H9 (cell line): Measurements from ENCODE around the gene MYOD1. TPM values are rescaled to one million over a fixed set of nuclear protein-coding genes. Genes with fewer than 3 reads are reported as not detected.

Source experiments
- DNase-seq: peaks from one replicate; pipeline ENCODE4 v3.0.0-alpha.2; 2017
- H2AFZ ChIP-seq: one replicate; pipeline ENCODE4 v1.6.1; 2013; ENCODE audit warnings: mild to moderate bottlenecking, low read length, control low read depth, moderate library complexity
- H2AK5ac ChIP-seq: 2 replicates; pipeline ENCODE4 v1.6.1; 2013; ENCODE audit warnings: low read length, control low read depth, mixed read lengths; ENCODE audit not compliant: insufficient read length
- H2BK120ac ChIP-seq: one replicate; pipeline ENCODE4 v1.6.1; 2013; ENCODE audit warnings: low read depth, mild to moderate bottlenecking, low read length, control low read depth, inconsistent platforms; ENCODE audit not compliant: poor library complexity, severe bottlenecking
- H2BK12ac ChIP-seq: 2 replicates; pipeline ENCODE4 v1.6.1; 2013; ENCODE audit warnings: low read length, control low read depth, mixed read lengths, low read depth; ENCODE audit not compliant: insufficient read length
- H2BK15ac ChIP-seq: 2 replicates; pipeline ENCODE4 v1.6.1; 2013; ENCODE audit warnings: low read depth, low read length, control low read depth
- H2BK20ac ChIP-seq: one replicate; pipeline ENCODE4 v1.6.1; 2013; ENCODE audit warnings: low read depth, mild to moderate bottlenecking, low read length, control low read depth, inconsistent platforms; ENCODE audit not compliant: poor library complexity, severe bottlenecking
- H2BK5ac ChIP-seq: 2 replicates; pipeline ENCODE4 v1.6.1; 2013; ENCODE audit warnings: low read length, control low read depth, mixed read lengths; ENCODE audit not compliant: insufficient read length
- H3K14ac ChIP-seq: 2 replicates; pipeline ENCODE4 v1.6.1; 2013; ENCODE audit warnings: low read length, control low read depth; ENCODE audit not compliant: insufficient read depth
- H3K18ac ChIP-seq: 2 replicates; pipeline ENCODE4 v1.6.1; 2013; ENCODE audit warnings: low read depth, mild to moderate bottlenecking, mixed read lengths, low read length, control low read depth; ENCODE audit not compliant: insufficient read length
- H3K23ac ChIP-seq: 2 replicates; pipeline ENCODE4 v1.6.1; 2013; ENCODE audit warnings: low read length, control low read depth, mixed read lengths, low read depth; ENCODE audit not compliant: insufficient read length
- H3K23me2 ChIP-seq: 2 replicates; pipeline ENCODE4 v1.6.1; 2013; ENCODE audit warnings: low read depth, mild to moderate bottlenecking, mixed read lengths, low read length, control low read depth; ENCODE audit not compliant: insufficient read length, poor library complexity, severe bottlenecking
- H3K27ac ChIP-seq: 2 replicates; pipeline ENCODE4 v1.5.1; 2013; ENCODE audit warnings: low read length, control low read depth, mixed read lengths, low read depth; ENCODE audit not compliant: insufficient read length
- H3K27me3 ChIP-seq: 2 replicates; pipeline ENCODE4 v1.6.1; 2013; ENCODE audit warnings: low read length, control low read depth, inconsistent platforms; ENCODE audit not compliant: insufficient read depth
- H3K4ac ChIP-seq: 2 replicates; pipeline ENCODE4 v1.6.1; 2013; ENCODE audit warnings: low read depth, mild to moderate bottlenecking, control low read depth, inconsistent platforms, low read length, moderate library complexity
- H3K4me1 ChIP-seq: 2 replicates; pipeline ENCODE4 v1.6.1; 2013; ENCODE audit warnings: low read length, control low read depth, inconsistent platforms; ENCODE audit not compliant: insufficient read depth
- H3K4me2 ChIP-seq: 2 replicates; pipeline ENCODE4 v1.6.1; 2013; ENCODE audit warnings: low read length, control low read depth, mixed read lengths; ENCODE audit not compliant: insufficient read length, insufficient read depth
- H3K56ac ChIP-seq: 2 replicates; pipeline ENCODE4 v1.6.1; 2013; ENCODE audit warnings: low read depth, mild to moderate bottlenecking, mixed read lengths, low read length, control low read depth; ENCODE audit not compliant: insufficient read length
- H3K79me1 ChIP-seq: 2 replicates; pipeline ENCODE4 v1.6.1; 2013; ENCODE audit warnings: low read depth, mild to moderate bottlenecking, moderate library complexity, low read length, control low read depth, inconsistent platforms; ENCODE audit not compliant: insufficient read depth, poor library complexity, severe bottlenecking
- H3K79me2 ChIP-seq: 2 replicates; pipeline ENCODE4 v1.6.1; 2013; ENCODE audit warnings: low read length, control low read depth, inconsistent platforms; ENCODE audit not compliant: insufficient read depth
- H3K9ac ChIP-seq: 2 replicates; pipeline ENCODE4 v1.6.1; 2013; ENCODE audit warnings: low read length, control low read depth, mixed read lengths; ENCODE audit not compliant: insufficient read length; ENCODE audit errors: extremely low read depth
- H3K9me3 ChIP-seq: one replicate; pipeline ENCODE4 v1.6.1; 2013; ENCODE audit warnings: low read depth, low read length, inconsistent platforms; ENCODE audit not compliant: control insufficient read depth
- H3T11ph ChIP-seq: one replicate; pipeline ENCODE4 v1.6.1; 2013; ENCODE audit warnings: mild to moderate bottlenecking, low read length, control low read depth, inconsistent platforms
- H4K20me1 ChIP-seq: one replicate; pipeline ENCODE4 v1.6.1; 2013; ENCODE audit not compliant: control insufficient read depth, insufficient read length, insufficient read depth
- H4K5ac ChIP-seq: 2 replicates; pipeline ENCODE4 v1.6.1; 2013; ENCODE audit warnings: low read depth, mild to moderate bottlenecking, mixed read lengths, low read length, control low read depth; ENCODE audit not compliant: insufficient read length
- H4K8ac ChIP-seq: replicated peaks from 2 replicates; pipeline ENCODE4 v1.6.1; 2013; ENCODE audit warnings: low read length, control low read depth, mixed read lengths, low read depth; ENCODE audit not compliant: insufficient read length
- H4K91ac ChIP-seq: 2 replicates; pipeline ENCODE4 v1.6.1; 2013; ENCODE audit warnings: low read depth, mild to moderate bottlenecking, moderate library complexity, mixed read lengths, low read length, control low read depth; ENCODE audit not compliant: insufficient read length
- H3K27ac Mint-ChIP-seq, 3 experiments: 2 replicates in 2 of 3; 3 replicates in 1 of 3; pipeline ENCODE4 v1.8.0; 2020 to 2021; ENCODE audit warnings: mixed read lengths in 3 of 3, mild to moderate bottlenecking in 1 of 3, moderate library complexity in 1 of 3
- H3K27me3 Mint-ChIP-seq: 2 replicates; pipeline ENCODE4 v1.8.0; 2021; ENCODE audit warnings: low read depth, mild to moderate bottlenecking, moderate library complexity, mixed read lengths
- H3K36me3 Mint-ChIP-seq, 3 experiments: 2 replicates in 2 of 3; 3 replicates in 1 of 3; pipeline ENCODE4 v1.8.0; 2020 to 2021; ENCODE audit warnings: low read depth in 3 of 3, mixed read lengths in 3 of 3; ENCODE audit not compliant: insufficient read depth in 1 of 3
- H3K4me1 Mint-ChIP-seq, 2 experiments: 2 replicates each; pipeline ENCODE4 v1.8.0; 2020; ENCODE audit warnings: mixed read lengths in 2 of 2
- H3K4me3 Mint-ChIP-seq, 2 experiments: 2 replicates in 1 of 2; 3 replicates in 1 of 2; pipeline ENCODE4 v1.8.0; 2020 to 2021; ENCODE audit warnings: mild to moderate bottlenecking in 2 of 2, mixed read lengths in 2 of 2, moderate library complexity in 1 of 2
- H3K9me3 Mint-ChIP-seq, 2 experiments: 2 replicates in 1 of 2; 3 replicates in 1 of 2; pipeline ENCODE4 v1.8.0; 2020; ENCODE audit warnings: mild to moderate bottlenecking in 2 of 2, mixed read lengths in 2 of 2, moderate library complexity in 1 of 2
- CTCF ChIP-seq: fragments of 200-600 bp; sonication (generic); conservative IDR thresholded peaks from 3 replicates; pipeline ENCODE4 v1.8.0; 2021; ENCODE audit warnings: antibody characterized with exemption, mild to moderate bottlenecking
- total RNA-seq: library from RNA; stranded (reverse); gene quantifications from 2 replicates; pipeline ENCODE4 v1.2.1, GENCODE V29; 2021

MYOD1 gene
- total RNA-seq, 1 experiment from 2014 or later, result not detected

DNA sequence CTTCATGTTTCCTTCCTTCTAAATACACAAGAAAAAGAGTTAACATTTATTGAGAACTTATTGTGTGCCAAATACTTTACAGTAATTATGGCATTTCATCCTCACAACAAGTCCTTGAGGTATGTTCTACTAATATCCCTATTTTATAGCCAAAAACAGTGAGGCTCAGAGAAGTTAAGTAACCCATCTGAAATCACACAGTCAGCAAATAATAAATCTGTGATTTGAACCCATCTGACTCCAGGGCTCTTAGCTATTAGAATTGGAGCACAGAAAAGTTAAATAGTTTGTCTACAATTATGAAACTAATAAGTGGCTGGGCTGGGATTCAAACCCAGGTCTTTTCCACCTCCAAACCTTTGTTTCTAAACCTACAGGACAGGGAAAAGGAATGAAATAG lies 36.5 kb upstream of the MYOD1 start:
- Histone ChIP-seq H2BK5ac (no peak overlapping the region), H3K9me3 (no peaks in the 10 kb centered on the region)

More for the DNA sequence above, 36.5 kb upstream of the MYOD1 start:
- Histone ChIP-seq H3K4me2 (no peak overlapping the region), H2AK5ac (no peak overlapping the region), H4K20me1 (no peaks in the 10 kb centered on the region), H3K23ac (no peak overlapping the region), H2BK20ac (no peak overlapping the region), H3K9ac (no peak overlapping the region), H3K79me2 (no peaks in the 10 kb centered on the region), H3K79me1 (no peaks in the 10 kb centered on the region), H3T11ph (no peak overlapping the region), H3K18ac (no peak overlapping the region), H3K4ac (no peak overlapping the region), H2BK12ac (no peak overlapping the region), H4K5ac (no peak overlapping the region), H4K91ac (no peak overlapping the region), H3K56ac (no peak overlapping the region), H2BK15ac (no peak overlapping the region), H3K14ac (no peak overlapping the region), H2AFZ (no peak overlapping the region), H3K27me3 (no peaks in the 10 kb centered on the region), H4K8ac (no peak overlapping the region), H3K23me2 (no peaks in the 10 kb centered on the region), H3K27ac (no peak overlapping the region), H2BK120ac (no peak overlapping the region), H3K4me1 (no peaks in the 10 kb centered on the region)
- Mint-ChIP-seq H3K9me3 (no peaks in the 10 kb centered on the region), H3K36me3 (no peaks in the 10 kb centered on the region), H3K27ac (no peak overlapping the region), H3K4me1 (peaks cover 0 to 4% of the 10 kb centered on the region in 2 experiments; a peak in 1 of 4 replicates), H3K4me3 (no peak overlapping the region), H3K27me3 (peaks cover 53% of the 10 kb centered on the region)
- no peak for DNase-seq
- TF ChIP-seq CTCF, result no peak
